ENCODE data around the gene GRAP2. TPM values are rescaled to one million over a fixed set of nuclear protein-coding genes. Genes with fewer than 3 reads are reported as not detected.

Gene GRAP2
- total RNA-seq, 1 donor from 2014 or later = 7.5 TPM

DNA sequence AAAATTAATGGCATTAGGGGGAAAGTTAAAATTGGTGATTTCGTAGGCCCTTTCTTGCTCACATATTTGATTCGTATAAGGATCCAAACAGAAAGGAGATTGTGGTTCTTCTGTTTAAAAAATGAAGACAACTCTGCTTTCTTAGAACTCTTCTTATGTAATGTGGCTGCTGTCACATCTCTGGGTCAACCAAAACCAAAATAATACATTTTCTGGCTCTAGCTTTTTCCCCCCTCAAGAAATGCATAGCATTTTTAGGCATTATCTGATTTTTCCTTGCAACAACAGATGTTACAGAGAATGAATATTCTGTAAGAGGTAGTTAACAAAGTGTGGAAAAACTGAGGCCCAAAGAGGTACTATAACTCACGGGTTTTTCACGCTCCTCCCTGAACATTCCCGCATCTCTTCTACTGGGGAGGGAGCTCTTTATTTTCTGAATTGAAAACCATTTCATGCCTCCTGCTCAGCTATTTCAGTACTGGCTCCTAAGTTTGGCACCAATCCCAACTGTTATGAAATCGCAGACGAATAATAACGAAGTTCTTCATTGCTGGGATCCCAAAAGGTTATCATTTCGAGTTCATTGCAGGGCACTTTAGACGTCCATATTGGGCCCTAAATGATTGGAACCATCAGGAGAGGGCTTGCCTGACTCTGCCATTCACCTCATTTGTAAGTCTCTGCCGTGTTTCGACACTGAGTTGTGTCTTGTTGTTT is 17.1 kb downstream of the GRAP2 start:
- DNase-seq (ENCODE audit: low spot score) (no peak), ATAC-seq (peak; percentile 81)
- intact Hi-C loops (cut with DNase I) = no loop called here

DNA sequence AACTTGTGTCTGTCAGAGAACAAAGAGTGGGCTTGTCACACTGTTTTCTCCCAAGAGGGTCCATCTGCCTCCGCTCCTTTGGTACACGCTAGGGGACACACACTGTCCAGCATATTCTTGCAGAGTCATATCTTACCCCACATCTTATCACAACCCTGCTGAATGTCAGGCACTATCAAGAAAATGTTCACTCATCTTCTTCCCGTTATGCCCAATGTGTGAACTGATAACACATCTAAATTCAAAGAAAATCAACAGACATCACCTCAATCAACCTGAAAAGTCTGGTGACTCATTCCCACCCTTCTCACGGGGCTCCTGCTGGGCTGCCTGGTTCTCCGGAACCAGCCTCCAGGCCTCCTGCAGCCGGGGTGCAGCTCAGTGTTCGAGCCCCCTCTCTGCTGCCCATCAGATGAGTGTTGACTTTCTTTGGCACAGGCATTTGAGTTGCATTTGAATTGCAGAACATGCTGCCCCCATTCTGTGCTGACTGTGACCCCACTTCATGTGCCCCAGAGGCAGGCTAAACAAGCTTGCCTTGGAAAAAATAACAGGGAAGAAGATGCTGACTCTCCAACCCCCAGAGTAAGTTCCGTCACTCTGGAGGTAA is 19.4 kb downstream of the GRAP2 start:
- intact Hi-C loops (cut with DNase I) = no loop called here
- ATAC-seq (no peak), DNase-seq (ENCODE audit: low spot score) (no peak)

DNA sequence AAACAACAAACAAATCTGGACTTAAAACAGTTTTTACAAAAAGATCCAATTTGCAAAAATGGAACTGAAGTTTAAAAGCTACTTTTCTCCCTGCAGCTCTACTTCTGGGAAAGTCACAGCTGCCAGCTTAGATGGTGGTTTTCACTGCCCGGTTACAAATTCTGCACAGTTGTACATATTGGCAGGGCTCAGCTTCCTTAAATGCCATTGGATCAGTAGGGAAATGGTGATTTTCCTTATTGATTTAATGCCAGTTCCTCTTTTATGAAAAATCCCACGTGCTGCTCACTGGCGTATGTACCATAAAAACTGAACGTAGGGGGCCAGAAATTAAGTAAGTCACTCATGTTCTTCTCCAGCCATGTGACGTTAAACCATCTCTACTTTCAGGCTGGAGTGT is 22.8 kb downstream of the GRAP2 start:
- ATAC-seq (no peak), DNase-seq (ENCODE audit: low spot score) (no peak)
- intact Hi-C loops (cut with DNase I) = no loop called here

DNA sequence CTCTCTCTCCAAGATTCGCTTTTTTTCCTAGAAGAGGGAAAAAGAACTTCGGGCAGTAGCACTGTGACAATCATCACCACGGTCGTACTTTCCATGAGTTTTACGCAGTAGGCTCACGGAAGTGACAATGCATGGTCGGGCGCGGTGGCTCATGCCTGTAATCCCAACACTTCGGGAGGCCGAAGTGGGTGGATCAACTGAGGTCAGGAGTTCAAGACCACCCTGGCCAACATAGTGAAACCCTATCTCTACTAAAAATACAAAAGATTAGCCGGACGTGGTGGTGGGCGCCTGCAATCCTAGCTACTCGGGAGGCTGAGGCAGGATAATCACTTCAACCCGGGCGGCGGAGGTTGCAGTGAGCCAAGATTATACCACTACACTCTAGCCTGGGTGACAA is 23.4 kb downstream of the GRAP2 start:
- intact Hi-C loops (cut with DNase I) = no loop called here
- no peak for ATAC-seq
- DNase-seq (ENCODE audit: low spot score) = no peak

DNA sequence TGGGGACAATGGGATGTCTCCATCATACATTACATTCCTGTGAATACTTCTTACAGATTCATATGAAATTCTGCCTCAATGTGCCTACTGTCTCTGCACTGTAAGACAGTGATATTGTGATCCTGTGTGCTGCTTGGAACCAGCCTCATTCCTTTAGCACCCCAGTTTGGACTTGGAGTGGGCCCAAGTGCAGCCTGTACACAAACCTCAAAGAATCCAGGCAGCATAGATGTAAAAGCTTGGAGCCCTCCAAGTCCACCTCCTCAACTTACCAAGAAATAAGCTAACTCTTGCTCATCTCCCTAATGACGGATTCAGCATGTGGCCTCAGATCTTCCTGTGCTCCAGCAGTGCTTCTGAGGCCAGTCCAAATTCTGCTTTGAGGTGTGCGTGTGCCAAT is 24.4 kb downstream of the GRAP2 start:
- DNase-seq (ENCODE audit: low spot score) (no peak), ATAC-seq (no peak)

DNA sequence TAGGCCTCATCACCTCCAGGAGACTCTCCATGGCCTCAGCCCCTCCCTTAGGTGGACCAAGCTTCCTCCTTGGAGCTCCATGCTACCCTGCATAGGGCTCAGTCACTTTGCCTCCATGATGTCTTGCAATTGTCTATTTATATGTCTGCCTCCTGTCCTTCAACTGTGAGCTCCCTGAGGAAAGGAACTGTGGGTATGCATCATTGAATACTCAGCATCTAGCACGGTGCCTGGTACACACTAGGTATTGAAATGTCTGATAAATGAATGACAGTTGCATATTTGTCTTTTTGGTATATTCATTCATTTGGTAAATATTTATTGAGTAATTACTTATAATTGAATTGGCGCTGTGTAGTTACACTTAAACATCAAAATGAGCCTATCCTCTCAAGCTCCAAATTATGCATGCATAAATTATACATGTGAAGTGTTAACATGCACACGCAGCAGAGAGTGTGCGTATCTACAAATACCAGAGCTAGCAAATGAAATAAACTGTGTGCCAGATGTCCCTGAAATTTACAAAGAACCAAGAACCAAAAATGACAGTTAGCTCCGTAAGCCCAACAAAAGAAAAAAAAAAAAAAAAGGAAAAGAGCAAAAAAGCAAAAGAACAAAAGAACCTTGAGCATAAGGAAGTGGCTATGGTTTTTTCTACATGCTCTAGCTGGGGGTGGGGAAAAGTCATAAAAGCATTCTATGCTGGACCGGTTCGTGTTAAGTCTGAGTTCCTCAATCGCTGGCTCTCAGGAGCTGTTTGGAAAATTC is 25.2 kb downstream of the GRAP2 start:
- intact Hi-C loops (cut with DNase I) = no loop called here
- ATAC-seq = no peak
- no peak for DNase-seq (ENCODE audit: low spot score)

More for the DNA sequence above, 24.4 kb downstream of the GRAP2 start:
- intact Hi-C loops (cut with DNase I) = no loop called here

DNA sequence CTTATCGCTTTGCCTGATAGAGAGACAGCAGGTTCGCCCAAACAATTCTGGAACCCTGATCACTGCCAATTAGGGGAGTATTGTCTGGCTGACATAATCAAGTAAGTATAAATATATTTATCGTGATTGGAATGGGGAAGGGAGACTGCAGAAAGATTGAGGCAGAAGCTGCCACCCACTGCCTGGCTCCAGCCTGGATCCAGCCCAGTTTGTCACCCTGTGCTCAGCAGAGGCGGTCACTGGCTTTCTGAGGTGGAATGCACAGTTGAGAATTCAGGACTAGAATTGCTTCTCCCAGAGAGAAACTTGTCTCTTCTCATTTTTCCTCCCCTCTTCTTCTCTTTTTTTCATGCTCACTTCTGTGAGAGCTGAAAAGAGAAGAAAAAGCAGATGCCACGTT is 25.9 kb downstream of the GRAP2 start:
- DNase-seq (ENCODE audit: low spot score) (no peak), ATAC-seq (no peak)
- intact Hi-C loops (cut with DNase I) = no loop called here

DNA sequence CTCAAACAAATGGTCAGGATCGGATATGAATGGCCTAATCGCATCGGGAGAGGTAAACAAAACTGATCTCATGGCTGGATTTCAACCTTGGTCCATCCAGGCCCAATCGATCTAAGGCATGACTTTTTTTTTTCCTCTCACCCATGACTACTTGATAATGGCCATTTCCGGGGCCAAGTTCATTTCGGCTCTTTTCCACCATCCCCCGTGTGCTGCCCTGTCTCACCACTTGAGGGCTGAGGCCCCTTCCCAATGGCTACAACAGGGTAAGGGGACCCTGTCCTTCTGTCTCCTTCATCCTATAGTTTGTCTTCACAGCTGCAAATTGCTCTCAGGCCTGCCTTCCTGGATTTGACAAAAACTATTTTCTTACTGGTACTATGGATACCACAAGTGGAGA is 26.7 kb downstream of the GRAP2 start:
- intact Hi-C loops (cut with DNase I) = no loop called here
- DNase-seq (ENCODE audit: low spot score) (no peak), ATAC-seq (no peak)

DNA sequence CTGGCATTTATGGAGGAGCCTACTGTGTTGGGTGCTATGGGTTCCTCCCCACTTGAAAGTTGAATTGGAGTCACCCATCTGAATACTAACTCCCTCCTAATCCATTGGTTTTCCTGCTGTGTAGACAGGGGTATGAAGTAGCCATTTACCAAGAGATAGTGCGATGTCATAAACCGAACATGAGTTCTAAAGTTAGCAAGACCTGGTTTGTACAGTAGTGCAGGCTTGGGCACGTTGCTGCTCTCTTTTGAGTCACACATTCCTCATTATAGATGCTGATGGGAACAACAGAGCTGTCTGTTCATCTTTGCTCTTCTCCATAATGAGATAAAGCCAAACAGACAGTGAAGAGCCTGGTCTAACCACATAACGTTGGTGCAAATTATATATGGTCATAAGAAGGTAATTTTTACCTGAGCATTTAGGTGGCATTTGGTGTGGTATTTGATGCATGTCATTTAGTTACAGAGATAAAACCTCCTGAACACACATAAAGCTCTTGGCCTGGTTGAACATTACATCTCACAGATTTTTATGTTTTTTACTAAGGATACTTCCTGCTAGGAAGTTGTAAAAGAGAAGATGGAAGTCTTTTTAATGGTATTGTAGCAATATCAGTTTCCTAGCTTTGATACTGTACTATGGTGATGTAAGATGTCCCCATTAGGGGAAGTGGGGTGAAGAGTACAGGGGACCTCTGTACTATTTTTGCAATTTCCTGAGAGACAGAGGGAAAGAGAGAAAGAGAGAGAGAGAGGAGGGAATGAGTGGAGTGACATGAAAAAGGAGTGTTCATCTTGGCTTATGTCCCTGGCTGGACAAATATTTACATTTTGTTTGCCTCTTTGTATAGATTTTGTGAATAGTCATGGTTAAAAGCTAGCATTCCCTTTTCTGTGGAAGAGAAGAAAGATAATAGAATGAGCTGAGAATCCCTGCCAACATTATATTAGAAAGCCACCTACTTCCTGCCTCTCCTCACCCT is 27.9 kb downstream of the GRAP2 start:
- intact Hi-C loops (cut with DNase I) = no loop called here
- no peak for ATAC-seq

DNA sequence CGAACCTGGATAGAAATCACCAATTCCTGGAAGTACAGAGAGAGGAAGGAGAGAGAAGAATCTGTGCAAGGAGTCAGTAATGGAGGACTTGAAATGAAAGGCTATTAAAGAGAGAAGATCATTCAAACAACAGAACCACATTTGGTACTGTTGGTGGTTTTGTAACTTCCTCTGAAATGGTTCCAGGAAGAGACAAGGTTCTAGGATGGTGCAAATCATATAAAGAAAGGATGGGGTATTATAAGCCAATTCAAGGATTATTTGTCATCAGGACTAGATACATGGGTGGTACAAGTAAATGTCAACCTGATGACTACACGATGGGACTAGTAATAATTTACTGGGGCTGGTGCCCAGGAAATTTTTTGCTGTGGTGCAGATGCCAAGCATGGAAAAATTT is 30.4 kb downstream of the GRAP2 start:
- intact Hi-C loops (cut with DNase I) = no loop called here
- ATAC-seq (no peak), DNase-seq (ENCODE audit: low spot score) (no peak)

More for the DNA sequence above, 27.9 kb downstream of the GRAP2 start:
- DNase-seq (ENCODE audit: low spot score) = no peak

DNA sequence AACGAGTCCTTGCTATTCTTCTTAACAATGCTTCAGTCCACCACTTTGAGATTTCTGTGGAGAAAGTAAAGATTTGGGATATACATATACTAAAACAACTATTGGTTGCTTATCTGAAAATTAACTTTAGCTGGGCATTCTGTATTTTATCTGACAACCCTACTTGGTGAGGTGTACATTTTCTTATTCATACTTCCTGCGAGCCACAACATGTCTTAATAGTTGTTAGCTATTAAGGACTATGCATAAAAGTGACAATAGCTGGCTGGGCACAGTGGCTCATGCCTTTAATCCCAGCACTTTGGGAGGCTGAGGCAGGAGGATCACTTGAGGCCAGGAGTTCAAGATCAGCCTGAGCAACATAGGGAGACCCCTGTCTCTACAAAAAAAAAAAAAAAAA is 31.3 kb downstream of the GRAP2 start:
- DNase-seq (ENCODE audit: low spot score) (no peak), ATAC-seq (no peak)
- intact Hi-C loops (cut with DNase I) = no loop called here

DNA sequence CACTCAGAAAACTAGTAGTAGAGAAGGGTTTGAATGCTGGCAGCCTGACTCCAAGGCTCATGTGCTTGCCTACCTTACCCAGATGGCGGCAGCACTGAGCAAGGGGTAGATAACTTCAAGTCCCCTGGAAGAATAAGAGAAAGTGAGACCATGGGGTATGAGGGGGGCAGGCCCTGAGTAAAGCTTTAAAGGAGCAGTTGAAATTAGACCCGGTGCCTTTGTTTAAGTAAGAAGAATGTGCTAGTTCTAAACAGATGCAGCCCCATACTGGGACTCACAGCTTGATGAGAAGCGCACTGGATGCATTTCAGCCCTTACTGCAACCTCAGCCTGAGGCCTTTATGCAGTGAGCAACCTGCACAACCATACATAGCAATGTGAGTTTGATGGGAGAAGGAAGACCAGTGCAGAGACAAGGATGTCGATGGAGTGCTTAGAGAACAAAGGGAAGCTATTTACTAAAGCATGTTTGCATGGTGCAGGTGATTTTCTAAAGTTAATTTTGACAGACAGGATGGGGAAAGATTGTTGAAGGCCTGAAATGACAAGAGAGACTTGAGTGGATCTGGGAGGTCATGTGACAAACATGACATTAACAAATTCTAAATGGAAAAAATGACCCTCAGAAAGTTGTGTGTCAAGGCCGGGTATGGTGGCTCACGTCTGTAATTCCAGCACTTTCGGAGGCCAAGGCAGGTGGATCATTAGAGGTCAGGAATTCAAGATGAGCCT is 32.2 kb downstream of the GRAP2 start:
- intact Hi-C loops (cut with DNase I) = no loop called here
- no peak for DNase-seq (ENCODE audit: low spot score)
- no peak for ATAC-seq

DNA sequence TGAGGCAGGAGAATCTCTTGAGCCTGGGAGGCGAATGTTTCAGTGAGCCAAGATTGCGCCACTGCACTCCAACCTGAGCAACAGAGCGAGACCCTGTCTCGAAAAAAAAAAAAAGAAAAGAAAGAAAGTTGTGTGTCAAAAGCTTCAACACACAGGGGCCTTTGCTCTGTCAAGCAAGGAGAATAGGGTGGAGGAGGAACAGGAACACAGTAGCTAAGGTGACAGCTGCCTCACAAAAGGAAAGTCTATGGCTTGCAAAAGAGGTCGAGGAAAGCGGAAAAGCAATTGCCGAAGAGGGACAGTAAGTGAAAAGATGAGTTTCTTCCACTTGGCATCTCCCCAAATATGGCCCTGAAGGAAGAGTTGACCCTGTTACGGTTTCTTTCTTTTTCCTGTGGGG is 32.9 kb downstream of the GRAP2 start:
- intact Hi-C loops (cut with DNase I) = no loop called here
- DNase-seq (ENCODE audit: low spot score) = no peak
- ATAC-seq = no peak

DNA sequence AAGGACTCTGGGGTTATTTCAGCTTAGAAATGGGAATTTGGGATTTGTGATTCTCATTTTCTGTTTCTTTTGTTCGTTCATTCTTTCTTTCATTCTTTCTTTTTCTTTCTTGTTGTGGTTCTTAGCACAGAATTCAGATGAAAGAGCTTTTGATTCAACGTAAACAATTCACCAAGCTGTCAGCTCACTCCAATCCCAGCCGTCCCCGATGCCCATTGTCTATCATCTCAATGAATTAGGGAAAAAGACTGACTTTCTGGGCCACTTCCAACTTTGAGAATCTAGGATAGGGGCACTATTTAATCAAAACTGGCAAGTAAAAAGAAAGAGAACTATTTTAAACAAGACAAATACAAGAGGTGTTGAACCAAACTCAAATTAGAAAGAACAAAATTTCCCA is 34.2 kb downstream of the GRAP2 start:
- intact Hi-C loops (cut with DNase I) = no loop called here
- no peak for DNase-seq (ENCODE audit: low spot score)
- no peak for ATAC-seq

DNA sequence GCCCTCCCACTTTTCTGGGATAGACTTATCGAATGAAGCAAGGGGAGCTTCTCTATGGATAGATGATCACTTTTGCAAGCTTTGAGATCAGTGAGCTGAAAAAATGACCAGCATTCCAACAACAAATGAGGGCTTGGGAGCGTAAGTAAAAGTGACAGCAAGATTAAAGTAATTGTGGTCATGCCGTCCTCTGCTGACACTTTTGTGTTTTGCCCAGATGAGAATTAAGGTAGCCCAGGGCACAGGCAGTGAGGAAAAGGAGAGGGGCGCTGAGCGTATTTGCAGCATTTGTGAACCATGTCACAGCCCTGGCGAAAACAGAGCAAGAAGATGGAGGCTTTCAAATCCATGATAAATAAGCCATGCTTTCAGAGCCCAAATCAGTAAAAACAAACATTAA is 34.7 kb downstream of the GRAP2 start:
- no peak for ATAC-seq

DNA sequence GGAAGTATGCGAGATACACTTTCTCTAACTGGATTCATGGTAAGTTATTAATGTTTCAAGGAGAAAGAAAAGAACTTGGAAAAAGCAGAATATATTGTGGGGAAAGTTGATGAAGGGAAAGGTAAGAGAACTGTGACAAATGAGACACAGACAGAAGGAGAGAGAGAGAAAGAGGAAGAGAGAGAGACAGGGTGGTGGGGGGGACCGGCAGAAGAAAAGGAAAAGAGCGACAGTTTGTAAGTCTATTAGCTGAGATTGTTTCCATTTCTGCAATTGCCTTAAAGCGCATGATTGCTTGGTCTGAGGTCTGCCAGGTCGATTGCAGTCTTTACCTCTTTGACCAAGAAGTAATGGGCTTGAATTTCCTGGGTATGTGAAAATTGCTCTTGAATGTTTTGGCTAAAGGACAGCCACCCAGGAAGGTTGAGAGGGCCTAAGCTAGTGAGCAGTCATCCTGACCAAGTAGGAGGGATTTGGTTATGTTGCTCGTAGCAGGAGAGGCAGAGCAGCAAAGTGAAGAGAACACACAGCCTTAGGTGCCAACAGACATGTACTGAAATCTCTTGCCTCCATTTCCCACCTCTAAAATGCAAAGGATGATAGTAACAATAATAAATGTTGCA is 35.8 kb downstream of the GRAP2 start:
- intact Hi-C loops (cut with DNase I) = no loop called here
- no peak for DNase-seq (ENCODE audit: low spot score)
- ATAC-seq = no peak

More for the DNA sequence above, 34.7 kb downstream of the GRAP2 start:
- intact Hi-C loops (cut with DNase I) = no loop called here
- no peak for DNase-seq (ENCODE audit: low spot score)

DNA sequence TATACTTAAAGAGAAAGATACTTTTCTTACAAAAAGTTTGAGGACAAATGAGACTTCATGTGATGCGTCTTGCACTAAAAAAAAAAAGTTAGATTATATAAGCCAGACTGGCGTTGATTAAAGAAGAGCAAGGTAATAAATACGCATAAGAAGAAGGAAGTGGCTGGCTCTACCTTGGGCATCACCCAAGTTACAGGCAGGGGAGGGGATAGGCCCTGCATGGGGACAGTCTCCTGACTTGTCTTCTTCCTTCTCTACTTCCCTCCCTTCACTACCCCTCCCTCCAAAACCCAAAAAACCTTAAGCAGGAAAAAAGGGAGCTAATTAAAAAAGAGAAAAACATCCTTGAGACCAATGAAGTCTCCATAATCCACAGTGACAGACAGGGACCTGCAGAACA is 37.0 kb downstream of the GRAP2 start:
- intact Hi-C loops (cut with DNase I) = no loop called here
- ATAC-seq (no peak), DNase-seq (ENCODE audit: low spot score) (no peak)

DNA sequence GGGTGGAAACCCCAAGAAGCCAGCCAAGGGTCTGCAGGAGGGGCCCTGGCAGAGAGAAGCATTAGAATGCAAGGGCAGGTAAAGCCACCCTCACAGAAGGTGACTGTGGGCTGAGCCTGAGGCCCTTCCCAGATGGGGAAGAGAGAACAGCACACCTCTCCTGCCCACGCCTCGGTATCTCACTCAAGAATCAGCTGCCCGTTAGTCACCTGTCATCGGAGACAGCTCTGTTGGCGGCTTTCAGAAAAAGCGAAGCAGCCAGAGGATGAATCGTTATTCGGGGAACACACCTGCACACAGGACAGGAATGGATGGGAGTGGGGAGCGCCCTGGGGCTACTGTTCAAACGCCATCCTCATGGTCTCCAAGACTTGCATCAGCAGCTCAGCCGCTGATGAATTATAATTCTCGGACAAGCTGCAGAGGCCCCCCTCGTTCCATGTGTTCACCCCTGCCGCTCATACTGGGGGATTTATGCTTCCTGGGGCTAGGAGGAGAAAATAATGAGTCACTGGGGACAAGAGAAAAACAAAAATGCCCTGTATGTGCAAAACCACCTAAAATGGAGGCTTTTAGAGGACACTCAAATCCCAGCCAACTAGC is 37.7 kb downstream of the GRAP2 start:
- intact Hi-C loops (cut with DNase I) = no loop called here
- ATAC-seq = no peak

More for the DNA sequence above, 37.7 kb downstream of the GRAP2 start:
- DNase-seq (ENCODE audit: low spot score) = no peak
